ENCODE results near the gene PSME2. TPM values are rescaled to one million over a fixed set of nuclear protein-coding genes. Genes with fewer than 3 reads are reported as not detected.

PSME2 gene
- total and polyA plus RNA-seq, 10 of the 15 experiments (the other 5 are each of a cell fraction or from before 2014, with no cell fraction given) = 510 to 3,542 (median 913) TPM

DNA sequence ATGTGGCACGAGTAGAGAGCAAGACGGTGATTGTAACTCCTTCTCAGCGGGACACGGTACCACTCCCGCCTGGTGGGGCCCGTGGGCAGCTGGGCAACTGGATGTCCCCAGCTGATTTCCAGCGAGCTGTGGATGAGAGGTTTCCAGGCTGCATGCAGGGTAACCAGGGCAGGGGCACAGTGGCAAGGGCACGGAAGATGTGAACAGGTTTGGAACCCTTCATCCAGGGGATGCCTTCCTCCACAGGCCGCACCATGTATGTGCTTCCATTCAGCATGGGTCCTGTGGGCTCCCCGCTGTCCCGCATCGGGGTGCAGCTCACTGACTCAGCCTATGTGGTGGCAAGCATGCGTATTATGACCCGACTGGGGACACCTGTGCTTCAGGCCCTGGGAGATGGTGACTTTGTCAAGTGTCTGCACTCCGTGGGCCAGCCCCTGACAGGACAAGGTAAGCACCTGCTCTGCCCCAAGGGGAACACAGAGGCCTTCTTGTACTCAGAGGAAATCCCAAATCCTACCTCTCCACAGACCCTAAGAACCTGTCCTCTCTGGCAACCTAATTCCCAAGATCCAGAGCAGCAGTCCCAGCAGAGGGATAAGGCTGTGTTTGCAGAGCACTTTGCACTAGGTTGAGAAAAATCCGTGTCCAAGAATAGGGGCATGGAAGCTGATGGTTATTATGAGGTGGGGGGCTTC lies 48.0 kb downstream of the PSME2 start:
- no peak for DNase-seq (ENCODE audit: low read depth, low spot score)
- 0 out of 2 replicates have a peak, but pooled peaks cover 3% of the 10 kb centered on the region for H3K4me1 ChIP-seq (ENCODE audit: control insufficient read depth, insufficient read depth, low read length)
- H4K20me1 ChIP-seq (ENCODE audit: control insufficient read depth, insufficient read depth) = no peaks in the 10 kb centered on the region
- peaks cover 24% of the 10 kb centered on the region for H3K79me2 ChIP-seq (ENCODE audit: control insufficient read depth, insufficient read depth, low read length)
- no peak overlapping the region for H2AFZ ChIP-seq (ENCODE audit: control insufficient read depth, low read depth, low read length)
- peaks cover 7 to 14% of the 10 kb centered on the region in 2 experiments; a peak in 3 of 4 replicates for H3K36me3 ChIP-seq (ENCODE audit: control insufficient read depth in 2 of 2, insufficient read depth in 2 of 2, low read length in 1 of 2)
- no peak overlapping the region for H3K4me3 ChIP-seq
- no peak overlapping the region for H3K27ac ChIP-seq (ENCODE audit: control insufficient read depth, insufficient read depth)
- no peaks in the 10 kb centered on the region for H3K9me3 ChIP-seq (replicated peaks; ENCODE audit: control insufficient read depth, insufficient read depth, low read length)
- in situ Hi-C loops (cut with MboI) (no loop called here), intact Hi-C loops (cut with micrococcal nuclease; ENCODE audit: unreplicated experiment) (no loop called here)
- no TSS peak for BruUV-seq (replicated peaks)
- no peak for TF ChIP-seq CREM (IDR thresholded peaks at IDR 0.05; ENCODE audit: low read depth)
- TF ChIP-seq MEF2A (IDR thresholded peaks at IDR 0.05; ENCODE audit: insufficient read depth, low read depth, low read length) = no peak
- H3K9ac ChIP-seq (ENCODE audit: control insufficient read depth, insufficient read depth, low read length) = no peak overlapping the region
- FAIRE-seq = no peak
- POLR2A ChIA-PET = interaction anchor here (4.9 to 6.8 kb wide), 2 partner anchors 11 to 49 kb away, joined by 38 to 90 read pairs; partner anchors contain the start of genes PSME2 and RNF31
- H3K4me2 ChIP-seq (ENCODE audit: control insufficient read depth, insufficient read depth) = no peak overlapping the region
- H3K27me3 ChIP-seq (replicated peaks in 1 of 2; ENCODE audit: control insufficient read depth in 2 of 2, insufficient read depth in 2 of 2, low read length in 1 of 2) = no peaks in the 10 kb centered on the region
- RAD21 ChIA-PET (ENCODE audit: unreplicated experiment) = interaction anchor here (9.1 kb wide), 1 partner anchor 9 kb away, joined by 153 read pairs; no protein-coding TSS in a partner anchor
- WGBS (ENCODE audit: insufficient coverage, insufficient replicate concordance, low lambda C conversion rate, missing lambda C conversion rate) = 89% methylated on average over 16 of the region's 16 CpGs
- CTCF ChIA-PET = interaction anchor here (0.9 to 11.2 kb wide), 3 partner anchors 7 to 41 kb away, joined by 3 to 294 read pairs (median 4); partner anchors contain the start of genes DCAF11 and NRL
- no peak for ATAC-seq
- SMC1A ChIA-PET (ENCODE audit: uncharacterized antibody, unreplicated experiment) = interaction anchor here (1.8 to 9.2 kb wide), 2 partner anchors 8 to 40 kb away, joined by 4 to 195 read pairs; no protein-coding TSS in a partner anchor

DNA sequence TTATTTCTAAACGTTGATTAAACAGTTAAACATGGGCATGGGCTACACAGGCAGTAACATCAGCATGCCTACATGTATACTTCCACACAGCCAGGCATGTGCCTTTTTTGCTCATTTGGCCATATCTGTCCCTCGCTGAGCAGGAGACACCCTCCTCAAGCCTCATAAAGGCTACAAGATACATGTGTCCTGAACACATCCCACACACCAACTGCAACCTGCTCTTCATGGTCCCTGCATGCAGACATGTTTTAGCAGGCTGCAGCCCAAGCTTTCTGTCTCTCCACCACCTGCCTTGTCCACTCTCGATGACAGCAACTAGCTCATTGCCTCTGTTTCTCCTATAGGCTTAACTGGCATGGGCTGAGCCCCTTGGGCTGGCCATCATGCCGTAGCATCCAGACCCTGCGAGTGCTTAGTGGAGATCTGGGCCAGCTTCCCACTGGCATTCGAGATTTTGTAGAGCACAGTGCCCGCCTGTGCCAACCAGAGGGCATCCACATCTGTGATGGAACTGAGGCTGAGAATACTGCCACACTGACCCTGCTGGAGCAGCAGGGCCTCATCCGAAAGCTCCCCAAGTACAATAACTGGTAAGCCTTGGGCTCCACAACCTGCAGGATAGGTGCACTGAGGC lies 49.7 kb downstream of the PSME2 start:
- ChIA-PET SMC1A (ENCODE audit: uncharacterized antibody, unreplicated experiment) (interaction anchor here (1.8 to 9.2 kb wide), 6 partner anchors 10 to 64 kb away, joined by 4 to 195 read pairs (median 24); partner anchors contain the start of genes DCAF11, IRF9, NRL and PSME2), RAD21 (ENCODE audit: unreplicated experiment) (interaction anchor here (1.5 to 9.1 kb wide), 8 partner anchors 11 to 138 kb away, joined by 3 to 153 read pairs (median 24); partner anchors contain the start of genes DCAF11, IRF9, NRL and PSME1), POLR2A (interaction anchor here (0.5 to 6.8 kb wide), 10 partner anchors 12 to 543 kb away, joined by 3 to 90 read pairs (median 5); partner anchors contain the start of genes DCAF11, FITM1, NRL and PSME2), CTCF (interaction anchor here (0.7 to 11.2 kb wide), 5 partner anchors 9 to 335 kb away, joined by 3 to 294 read pairs (median 55); partner anchors contain the start of gene IRF9)
- FAIRE-seq (no peak), ATAC-seq (no peak), DNase-seq (ENCODE audit: low read depth, low spot score) (no peak)
- Histone ChIP-seq H3K27me3 (replicated peaks in 1 of 2; ENCODE audit: control insufficient read depth in 2 of 2, insufficient read depth in 2 of 2, low read length in 1 of 2) (no peaks in the 10 kb centered on the region), H3K4me3 (no peak overlapping the region), H3K79me2 (ENCODE audit: control insufficient read depth, insufficient read depth, low read length) (peaks cover 24% of the 10 kb centered on the region), H3K36me3 (ENCODE audit: control insufficient read depth in 2 of 2, insufficient read depth in 2 of 2, low read length in 1 of 2) (peaks cover 4 to 14% of the 10 kb centered on the region in 2 experiments; a peak in 3 of 4 replicates), H3K9me3 (replicated peaks; ENCODE audit: control insufficient read depth, insufficient read depth, low read length) (no peaks in the 10 kb centered on the region), H3K4me2 (ENCODE audit: control insufficient read depth, insufficient read depth) (no peak overlapping the region), H3K4me1 (ENCODE audit: control insufficient read depth, insufficient read depth, low read length) (0 out of 2 replicates have a peak, but pooled peaks cover 3% of the 10 kb centered on the region), H2AFZ (ENCODE audit: control insufficient read depth, low read depth, low read length) (no peak overlapping the region), H3K9ac (ENCODE audit: control insufficient read depth, insufficient read depth, low read length) (no peak overlapping the region), H3K27ac (ENCODE audit: control insufficient read depth, insufficient read depth) (no peak overlapping the region), H4K20me1 (ENCODE audit: control insufficient read depth, insufficient read depth) (no peaks in the 10 kb centered on the region)
- intact Hi-C loops (cut with micrococcal nuclease; ENCODE audit: unreplicated experiment) (no loop called here), in situ Hi-C loops (cut with MboI) (no loop called here)
- no TSS peak for BruUV-seq (replicated peaks)
- TF ChIP-seq, protein P1, sequence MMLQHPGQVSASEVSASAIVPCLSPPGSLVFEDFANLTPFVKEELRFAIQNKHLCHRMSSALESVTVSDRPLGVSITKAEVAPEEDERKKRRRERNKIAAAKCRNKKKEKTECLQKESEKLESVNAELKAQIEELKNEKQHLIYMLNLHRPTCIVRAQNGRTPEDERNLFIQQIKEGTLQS (IDR thresholded peaks at IDR 0.05; ENCODE audit: borderline replicate concordance, extremely low read depth, low read depth, low read length) = no peak
- WGBS (ENCODE audit: insufficient coverage, insufficient replicate concordance, low lambda C conversion rate, missing lambda C conversion rate) = 85% methylated on average over 8 of the region's 8 CpGs
